ENCODE results near the gene DDX27.

DNA sequence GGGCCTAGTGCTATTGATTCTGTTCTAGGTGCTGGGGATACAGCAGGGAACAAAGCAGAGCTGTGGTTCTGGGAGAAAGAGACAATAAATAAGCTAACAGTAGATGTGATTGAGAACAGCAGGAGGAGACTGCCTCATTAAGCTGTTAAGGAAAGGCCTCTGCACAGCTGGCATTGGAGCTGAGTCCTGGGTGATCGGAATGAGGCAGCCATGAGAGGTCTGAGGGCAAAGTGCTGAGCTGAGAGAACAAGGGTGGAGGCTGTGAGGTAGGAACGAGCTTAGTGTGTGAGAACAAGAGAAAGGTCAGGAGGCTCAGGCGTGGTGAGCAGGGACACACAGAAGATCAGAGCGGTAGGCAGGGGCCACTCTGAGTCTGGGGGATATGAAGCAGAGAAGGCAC lies 18.3 kb downstream of the DDX27 start:
- TF ChIP-seq CHD2 (IDR thresholded peaks at IDR 0.05; ENCODE audit: low read length, partially characterized antibody) (no peak), POLR2AphosphoS5 (IDR thresholded peaks at IDR 0.05; ENCODE audit: low read depth, low read length) (no peak), EZH2phosphoT487 (IDR thresholded peaks at IDR 0.05; ENCODE audit: borderline replicate concordance, low read depth) (no peak), RCOR1 (IDR thresholded peaks at IDR 0.05; ENCODE audit: low read length) (no peak), EP300 (IDR thresholded peaks at IDR 0.05; ENCODE audit: borderline replicate concordance in 1 of 2, low read depth in 1 of 2, low read length in 1 of 2) (no peak), SIN3A (IDR thresholded peaks at IDR 0.05; ENCODE audit: borderline replicate concordance, low read depth, low read length) (no peak)
- TF ChIP-seq, protein P1, sequence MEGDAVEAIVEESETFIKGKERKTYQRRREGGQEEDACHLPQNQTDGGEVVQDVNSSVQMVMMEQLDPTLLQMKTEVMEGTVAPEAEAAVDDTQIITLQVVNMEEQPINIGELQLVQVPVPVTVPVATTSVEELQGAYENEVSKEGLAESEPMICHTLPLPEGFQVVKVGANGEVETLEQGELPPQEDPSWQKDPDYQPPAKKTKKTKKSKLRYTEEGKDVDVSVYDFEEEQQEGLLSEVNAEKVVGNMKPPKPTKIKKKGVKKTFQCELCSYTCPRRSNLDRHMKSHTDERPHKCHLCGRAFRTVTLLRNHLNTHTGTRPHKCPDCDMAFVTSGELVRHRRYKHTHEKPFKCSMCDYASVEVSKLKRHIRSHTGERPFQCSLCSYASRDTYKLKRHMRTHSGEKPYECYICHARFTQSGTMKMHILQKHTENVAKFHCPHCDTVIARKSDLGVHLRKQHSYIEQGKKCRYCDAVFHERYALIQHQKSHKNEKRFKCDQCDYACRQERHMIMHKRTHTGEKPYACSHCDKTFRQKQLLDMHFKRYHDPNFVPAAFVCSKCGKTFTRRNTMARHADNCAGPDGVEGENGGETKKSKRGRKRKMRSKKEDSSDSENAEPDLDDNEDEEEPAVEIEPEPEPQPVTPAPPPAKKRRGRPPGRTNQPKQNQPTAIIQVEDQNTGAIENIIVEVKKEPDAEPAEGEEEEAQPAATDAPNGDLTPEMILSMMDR (IDR thresholded peaks at IDR 0.05): no peak
- TF ChIP-seq, protein P2, sequence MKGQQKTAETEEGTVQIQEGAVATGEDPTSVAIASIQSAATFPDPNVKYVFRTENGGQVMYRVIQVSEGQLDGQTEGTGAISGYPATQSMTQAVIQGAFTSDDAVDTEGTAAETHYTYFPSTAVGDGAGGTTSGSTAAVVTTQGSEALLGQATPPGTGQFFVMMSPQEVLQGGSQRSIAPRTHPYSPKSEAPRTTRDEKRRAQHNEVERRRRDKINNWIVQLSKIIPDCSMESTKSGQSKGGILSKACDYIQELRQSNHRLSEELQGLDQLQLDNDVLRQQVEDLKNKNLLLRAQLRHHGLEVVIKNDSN (IDR thresholded peaks at IDR 0.05; ENCODE audit: borderline replicate concordance, low read depth): no peak
- TF ChIP-seq, protein P3, sequence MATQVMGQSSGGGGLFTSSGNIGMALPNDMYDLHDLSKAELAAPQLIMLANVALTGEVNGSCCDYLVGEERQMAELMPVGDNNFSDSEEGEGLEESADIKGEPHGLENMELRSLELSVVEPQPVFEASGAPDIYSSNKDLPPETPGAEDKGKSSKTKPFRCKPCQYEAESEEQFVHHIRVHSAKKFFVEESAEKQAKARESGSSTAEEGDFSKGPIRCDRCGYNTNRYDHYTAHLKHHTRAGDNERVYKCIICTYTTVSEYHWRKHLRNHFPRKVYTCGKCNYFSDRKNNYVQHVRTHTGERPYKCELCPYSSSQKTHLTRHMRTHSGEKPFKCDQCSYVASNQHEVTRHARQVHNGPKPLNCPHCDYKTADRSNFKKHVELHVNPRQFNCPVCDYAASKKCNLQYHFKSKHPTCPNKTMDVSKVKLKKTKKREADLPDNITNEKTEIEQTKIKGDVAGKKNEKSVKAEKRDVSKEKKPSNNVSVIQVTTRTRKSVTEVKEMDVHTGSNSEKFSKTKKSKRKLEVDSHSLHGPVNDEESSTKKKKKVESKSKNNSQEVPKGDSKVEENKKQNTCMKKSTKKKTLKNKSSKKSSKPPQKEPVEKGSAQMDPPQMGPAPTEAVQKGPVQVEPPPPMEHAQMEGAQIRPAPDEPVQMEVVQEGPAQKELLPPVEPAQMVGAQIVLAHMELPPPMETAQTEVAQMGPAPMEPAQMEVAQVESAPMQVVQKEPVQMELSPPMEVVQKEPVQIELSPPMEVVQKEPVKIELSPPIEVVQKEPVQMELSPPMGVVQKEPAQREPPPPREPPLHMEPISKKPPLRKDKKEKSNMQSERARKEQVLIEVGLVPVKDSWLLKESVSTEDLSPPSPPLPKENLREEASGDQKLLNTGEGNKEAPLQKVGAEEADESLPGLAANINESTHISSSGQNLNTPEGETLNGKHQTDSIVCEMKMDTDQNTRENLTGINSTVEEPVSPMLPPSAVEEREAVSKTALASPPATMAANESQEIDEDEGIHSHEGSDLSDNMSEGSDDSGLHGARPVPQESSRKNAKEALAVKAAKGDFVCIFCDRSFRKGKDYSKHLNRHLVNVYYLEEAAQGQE (IDR thresholded peaks at IDR 0.05; ENCODE audit: low read depth, low read length): no peak
- TF ChIP-seq, protein P4, sequence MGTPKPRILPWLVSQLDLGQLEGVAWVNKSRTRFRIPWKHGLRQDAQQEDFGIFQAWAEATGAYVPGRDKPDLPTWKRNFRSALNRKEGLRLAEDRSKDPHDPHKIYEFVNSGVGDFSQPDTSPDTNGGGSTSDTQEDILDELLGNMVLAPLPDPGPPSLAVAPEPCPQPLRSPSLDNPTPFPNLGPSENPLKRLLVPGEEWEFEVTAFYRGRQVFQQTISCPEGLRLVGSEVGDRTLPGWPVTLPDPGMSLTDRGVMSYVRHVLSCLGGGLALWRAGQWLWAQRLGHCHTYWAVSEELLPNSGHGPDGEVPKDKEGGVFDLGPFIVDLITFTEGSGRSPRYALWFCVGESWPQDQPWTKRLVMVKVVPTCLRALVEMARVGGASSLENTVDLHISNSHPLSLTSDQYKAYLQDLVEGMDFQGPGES (IDR thresholded peaks at IDR 0.05; ENCODE audit: low read depth, low read length): no peak
- TF ChIP-seq, protein P5, sequence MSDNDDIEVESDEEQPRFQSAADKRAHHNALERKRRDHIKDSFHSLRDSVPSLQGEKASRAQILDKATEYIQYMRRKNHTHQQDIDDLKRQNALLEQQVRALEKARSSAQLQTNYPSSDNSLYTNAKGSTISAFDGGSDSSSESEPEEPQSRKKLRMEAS (IDR thresholded peaks at IDR 0.05; ENCODE audit: low read depth): no peak
